A673 (cell line): Measurements from ENCODE around the gene NLK. TPM values are rescaled to one million over a fixed set of nuclear protein-coding genes. Genes with fewer than 3 reads are reported as not detected.

Experiments used
- BruUV-seq: library from RNA; stranded (reverse); fragments of 400-500 nt; replicated peaks from 2 replicates; lab custom pipeline; 2021; lab: Mats Ljungman, UMichigan
- CTCF ChIA-PET: fragments of 300-600 bp; sonication (Branson Sonifier 250); formaldehyde crosslinking; loops from one replicate; lab custom pipeline; 2022; ENCODE audit warnings: antibody characterized with exemption; lab: Charles Lee
- POLR2A ChIA-PET: fragments of 300-600 bp; sonication (Branson Sonifier 250); formaldehyde crosslinking; loops from one replicate; lab custom pipeline; 2022; ENCODE audit warnings: antibody characterized with exemption; ENCODE audit not compliant: low non-redundant PET; lab: Charles Lee
- DNase-seq: peaks from one replicate; pipeline ENCODE4 v3.0.0-alpha.2; 2015; ENCODE audit warnings: low spot score
- H3K27ac ChIP-seq: fragments of 200-600 bp; sonication (generic); 2 replicates; pipeline ENCODE4 v1.5.1; 2016; ENCODE audit warnings: mixed run types, low read depth, mild to moderate bottlenecking, mixed read lengths, antibody characterized with exemption, low read length; ENCODE audit not compliant: poor library complexity, severe bottlenecking
- H3K27me3 ChIP-seq: fragments of 200-600 bp; sonication (generic); replicated peaks from 2 replicates; pipeline ENCODE4 v1.6.1; 2017; ENCODE audit warnings: mixed run types, low read depth, mild to moderate bottlenecking, mixed read lengths, antibody characterized with exemption, low read length; ENCODE audit not compliant: insufficient read depth, poor library complexity
- H3K36me3 ChIP-seq: fragments of 200-600 bp; sonication (generic); 2 replicates; pipeline ENCODE4 v1.6.1; 2016; ENCODE audit warnings: mixed run types, mild to moderate bottlenecking, mixed read lengths, antibody characterized with exemption, low read length; ENCODE audit not compliant: insufficient read depth, poor library complexity, severe bottlenecking
- H3K4me1 ChIP-seq: fragments of 200-600 bp; sonication (generic); 2 replicates; pipeline ENCODE4 v1.6.1; 2017; ENCODE audit warnings: mixed run types, mild to moderate bottlenecking, mixed read lengths, antibody characterized with exemption, low read length; ENCODE audit not compliant: insufficient read depth, poor library complexity, severe bottlenecking
- H3K4me3 ChIP-seq: fragments of 200-600 bp; sonication (generic); 2 replicates; pipeline ENCODE4 v1.5.1; 2016; ENCODE audit warnings: low read depth, mixed run types, mild to moderate bottlenecking, mixed read lengths, low read length; ENCODE audit not compliant: poor library complexity, severe bottlenecking
- H3K9me3 ChIP-seq: fragments of 200-600 bp; sonication (generic); 2 replicates; pipeline ENCODE4 v1.6.1; 2016; ENCODE audit warnings: mixed run types, low read depth, mild to moderate bottlenecking, mixed read lengths, antibody characterized with exemption, low read length; ENCODE audit not compliant: poor library complexity, severe bottlenecking
- CTCF ChIP-seq: fragments of 300-800, 200-600 bp; sonication (generic); conservative IDR thresholded peaks from 2 replicates; pipeline ENCODE4 v1.5.1; 2017; ENCODE audit warnings: low read depth, mild to moderate bottlenecking, antibody characterized with exemption, low read length, moderate library complexity, mixed read lengths
- EZH2 ChIP-seq: fragments of 200-600 bp; sonication (generic); IDR thresholded peaks from 2 replicates; pipeline ENCODE4 v1.6.1; 2017; ENCODE audit warnings: borderline replicate concordance, low read depth, mild to moderate bottlenecking, mixed read lengths, antibody characterized with exemption, low read length; ENCODE audit not compliant: poor library complexity, severe bottlenecking
- intact Hi-C: fragments of 100-400 bp; cut with micrococcal nuclease; formaldehyde crosslinking; loops from one replicate; pipeline ENCODE4 v1.10.0; 2022; ENCODE audit not compliant: unreplicated experiment
- total RNA-seq: library from RNA; stranded (reverse); gene quantifications from 2 replicates; pipeline ENCODE4 v1.2.3, GENCODE V29; 2021

Gene NLK
- total RNA-seq, 1 experiment from 2014 or later, result 23.8 TPM

DNA sequence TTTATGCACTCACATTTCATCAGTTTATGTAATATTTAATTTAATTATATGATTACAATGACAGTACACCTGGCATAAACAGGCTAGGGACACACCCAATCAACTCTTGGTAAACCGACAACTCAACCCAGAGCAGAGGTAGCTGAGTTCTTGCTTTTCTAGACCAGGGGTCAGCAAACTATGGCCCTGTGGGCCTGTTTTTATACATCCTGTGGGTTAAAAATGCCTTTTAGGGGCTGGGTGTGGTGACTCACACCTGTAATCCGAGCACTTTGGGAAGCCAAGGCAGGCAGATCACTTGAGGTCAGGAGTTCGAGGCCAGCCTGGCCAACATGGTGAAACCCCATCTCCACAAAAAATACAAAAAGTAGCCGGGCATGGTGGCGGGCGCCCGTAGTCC, 177.3 kb downstream of the NLK start:
- no peak overlapping the region for H3K27ac ChIP-seq
- no peak overlapping the region for H3K4me3 ChIP-seq
- DNase-seq, result no peak
- intact Hi-C loops, result no loop called here
- ChIA-PET POLR2A (no interaction called here), CTCF (no interaction called here)
- no TSS peak for BruUV-seq
- H3K4me1 ChIP-seq, result no peaks in the 10 kb centered on the region
- TF ChIP-seq CTCF (no peak), EZH2 (no peak)
- H3K36me3 ChIP-seq, result no peaks in the 10 kb centered on the region
- H3K9me3 ChIP-seq, result no peaks in the 10 kb centered on the region
- no peaks in the 10 kb centered on the region for H3K27me3 ChIP-seq

DNA sequence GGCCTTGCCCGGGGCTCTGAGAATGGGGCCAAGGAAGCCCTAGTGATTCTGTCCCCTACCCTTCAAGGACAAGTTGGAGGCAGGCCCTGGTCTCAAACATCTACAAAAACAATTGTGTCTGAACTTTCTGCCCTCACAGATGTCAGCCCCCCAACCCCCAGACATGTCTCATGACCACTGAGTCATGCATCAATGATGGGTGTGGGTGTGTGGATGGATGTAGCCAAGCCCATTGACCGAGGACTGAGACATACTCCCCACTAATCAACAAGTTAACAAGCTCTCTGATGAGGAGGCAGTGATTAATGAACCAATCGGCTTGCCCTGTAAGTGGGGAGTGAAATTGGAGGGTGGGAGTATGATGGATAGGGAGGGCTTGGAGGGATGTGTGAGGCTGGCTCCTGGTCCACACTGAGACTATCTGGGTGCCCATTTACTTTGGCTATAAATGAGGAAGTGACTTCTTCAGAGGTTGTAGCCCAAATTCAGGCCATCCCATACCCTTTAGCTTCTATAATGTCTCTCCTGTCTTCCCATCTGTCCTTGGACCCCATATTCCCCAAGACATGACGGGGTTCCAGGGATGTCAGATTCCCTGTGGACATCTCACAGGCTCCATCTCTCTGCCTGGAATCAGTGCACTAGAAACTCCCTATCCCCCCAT, 179.4 kb downstream of the NLK start:
- Histone ChIP-seq H3K27ac (no peak overlapping the region), H3K4me1 (no peaks in the 10 kb centered on the region), H3K9me3 (no peaks in the 10 kb centered on the region), H3K4me3 (no peak overlapping the region), H3K36me3 (no peaks in the 10 kb centered on the region), H3K27me3 (no peaks in the 10 kb centered on the region)
- CTCF ChIA-PET, result no interaction called here
- TF ChIP-seq EZH2 (no peak), CTCF (no peak)
- no TSS peak for BruUV-seq
- no peak for DNase-seq
- POLR2A ChIA-PET, result no interaction called here
- intact Hi-C loops, result no loop called here

DNA sequence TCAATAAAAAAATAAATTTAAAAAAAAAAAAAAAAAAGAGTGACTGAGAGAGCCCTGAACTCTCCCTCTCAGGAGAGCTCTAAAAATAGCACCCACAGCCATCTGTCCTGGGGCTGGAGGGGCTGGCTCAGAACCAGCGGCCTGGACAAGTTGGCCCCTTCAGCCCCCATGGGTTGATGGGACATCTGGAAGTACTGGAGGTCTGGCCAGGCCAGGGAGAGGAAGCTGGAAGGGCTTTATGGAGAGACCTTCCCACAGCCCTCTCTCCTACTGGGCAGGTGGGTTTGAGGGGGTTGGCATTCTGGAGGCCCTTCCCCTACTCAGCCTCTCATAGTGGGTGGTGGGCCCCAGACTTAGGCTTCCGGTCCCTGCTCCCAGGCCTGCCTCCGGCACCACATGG, 182.8 kb downstream of the NLK start:
- no peak for TF ChIP-seq EZH2
- TF ChIP-seq CTCF, result no peak
- intact Hi-C loops, result no loop called here
- no peaks in the 10 kb centered on the region for H3K36me3 ChIP-seq
- CTCF ChIA-PET, result no interaction called here
- no TSS peak for BruUV-seq
- H3K27ac ChIP-seq, result no peak overlapping the region
- no peak for DNase-seq
- POLR2A ChIA-PET, result no interaction called here
- peaks cover 5% of the 10 kb centered on the region for H3K27me3 ChIP-seq
- no peaks in the 10 kb centered on the region for H3K9me3 ChIP-seq
- H3K4me1 ChIP-seq, result no peaks in the 10 kb centered on the region
- no peak overlapping the region for H3K4me3 ChIP-seq
